ENCODE data around the gene ADAP1.

ADAP1 gene

DNA sequence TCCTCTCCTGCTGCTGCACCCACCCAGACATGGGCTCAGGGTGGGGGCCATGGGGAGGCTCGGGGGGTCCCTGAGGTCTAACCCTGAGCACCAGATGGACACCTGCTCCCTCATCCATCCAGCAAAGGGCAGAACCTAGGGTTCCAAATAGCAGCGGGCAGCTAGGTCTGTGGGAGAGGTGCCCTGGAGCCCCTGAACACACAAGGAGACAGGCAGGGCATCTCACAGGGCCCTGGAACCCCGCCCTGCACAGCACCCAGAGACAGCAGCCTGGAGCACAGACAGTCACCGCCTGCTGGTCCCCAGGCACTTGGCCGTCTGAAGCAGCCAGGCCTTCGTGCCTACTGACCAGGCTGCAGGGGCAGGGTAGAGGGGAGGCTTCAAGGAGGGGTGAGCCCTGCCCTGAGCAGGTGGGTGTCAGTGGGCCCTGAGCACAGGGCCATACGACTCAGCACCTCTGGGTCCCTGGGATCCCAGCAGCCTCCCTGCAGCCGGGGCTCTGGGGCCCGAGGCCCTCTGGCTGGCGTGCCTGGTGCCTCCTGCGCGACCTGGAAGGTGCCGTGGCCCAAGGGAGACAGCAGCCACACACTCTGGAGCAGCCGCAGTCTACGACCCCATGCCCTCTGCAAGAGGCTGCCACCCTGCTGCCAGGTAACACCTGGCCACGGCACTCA lies 39.8 kb downstream of the ADAP1 start:
- Histone ChIP-seq H3K9me3 (ENCODE audit: insufficient read depth, low read length, severe bottlenecking) (no peaks in the 10 kb centered on the region), H3K4me2 (ENCODE audit: insufficient read depth, low read length) (no peak overlapping the region), H4K20me1 (ENCODE audit: insufficient read depth, low read length) (no peaks in the 10 kb centered on the region; the same call in 1 of the 2 replicates), H3K4me3 (ENCODE audit: low read depth in 1 of 2, low read length in 2 of 2) (no peak overlapping the region), H3K27me3 (ENCODE audit: insufficient read depth, low read length, poor library complexity) (no peaks in the 10 kb centered on the region), H3K36me3 (ENCODE audit: insufficient read depth, low read length) (no peaks in the 10 kb centered on the region), H2AFZ (ENCODE audit: low read depth, low read length) (no peak overlapping the region), H3K4me1 (ENCODE audit: insufficient read depth, low read length) (no peaks in the 10 kb centered on the region), H3K79me2 (ENCODE audit: insufficient read depth, low read length) (no peaks in the 10 kb centered on the region), H3K27ac (ENCODE audit: low read length) (no peak overlapping the region), H3K9ac (ENCODE audit: low read depth, low read length) (no peak overlapping the region)
- TF ChIP-seq EZH2 (IDR thresholded peaks at IDR 0.05; ENCODE audit: borderline replicate concordance, low read depth, low read length, severe bottlenecking) = no peak
- TF ChIP-seq, protein P1, sequence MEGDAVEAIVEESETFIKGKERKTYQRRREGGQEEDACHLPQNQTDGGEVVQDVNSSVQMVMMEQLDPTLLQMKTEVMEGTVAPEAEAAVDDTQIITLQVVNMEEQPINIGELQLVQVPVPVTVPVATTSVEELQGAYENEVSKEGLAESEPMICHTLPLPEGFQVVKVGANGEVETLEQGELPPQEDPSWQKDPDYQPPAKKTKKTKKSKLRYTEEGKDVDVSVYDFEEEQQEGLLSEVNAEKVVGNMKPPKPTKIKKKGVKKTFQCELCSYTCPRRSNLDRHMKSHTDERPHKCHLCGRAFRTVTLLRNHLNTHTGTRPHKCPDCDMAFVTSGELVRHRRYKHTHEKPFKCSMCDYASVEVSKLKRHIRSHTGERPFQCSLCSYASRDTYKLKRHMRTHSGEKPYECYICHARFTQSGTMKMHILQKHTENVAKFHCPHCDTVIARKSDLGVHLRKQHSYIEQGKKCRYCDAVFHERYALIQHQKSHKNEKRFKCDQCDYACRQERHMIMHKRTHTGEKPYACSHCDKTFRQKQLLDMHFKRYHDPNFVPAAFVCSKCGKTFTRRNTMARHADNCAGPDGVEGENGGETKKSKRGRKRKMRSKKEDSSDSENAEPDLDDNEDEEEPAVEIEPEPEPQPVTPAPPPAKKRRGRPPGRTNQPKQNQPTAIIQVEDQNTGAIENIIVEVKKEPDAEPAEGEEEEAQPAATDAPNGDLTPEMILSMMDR (IDR thresholded peaks at IDR 0.05; ENCODE audit: borderline replicate concordance, extremely low read depth, low read length, poor library complexity, severe bottlenecking) = no peak
- DNase-seq = no peak
- ATAC-seq (ENCODE audit: insufficient read depth, low read depth) = no peak

DNA sequence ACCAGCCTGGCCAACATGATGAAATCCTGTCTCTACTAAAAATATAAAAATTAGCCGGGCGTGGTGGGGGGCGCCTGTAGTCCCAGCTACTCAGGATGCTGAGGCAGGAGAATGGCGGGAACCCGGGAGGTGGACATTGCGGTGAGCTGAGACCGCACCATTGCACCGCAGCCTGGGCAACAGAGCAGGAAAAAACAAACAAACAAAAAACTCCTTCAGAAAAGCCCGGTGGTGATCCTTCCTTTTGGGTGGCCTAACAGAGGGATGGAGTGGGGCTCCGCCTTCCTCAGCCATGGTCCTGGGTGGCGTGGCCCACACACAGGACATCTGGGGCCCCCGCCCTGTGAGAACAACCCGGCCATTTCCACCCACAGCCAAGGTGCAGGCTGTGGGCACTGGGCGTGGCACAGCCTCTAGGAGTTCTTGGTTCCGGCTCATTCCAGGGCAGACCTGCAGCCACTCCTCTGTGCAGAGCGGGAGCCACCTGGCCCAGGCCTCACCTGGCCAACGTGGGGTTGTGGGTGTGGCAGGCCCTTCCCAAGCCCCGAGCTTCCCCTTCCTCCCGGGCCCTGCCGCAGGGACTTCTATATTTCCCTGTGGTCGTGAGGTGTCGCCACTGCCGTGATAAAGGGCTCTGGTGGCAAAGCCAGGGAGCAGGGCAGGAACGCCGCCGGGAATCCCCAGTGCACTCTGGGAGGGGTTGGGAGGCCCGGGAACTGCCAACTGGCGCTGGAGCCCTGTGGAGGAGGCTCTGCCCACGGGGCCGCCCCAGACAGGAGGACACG lies 40.6 kb downstream of the ADAP1 start:
- no peaks in the 10 kb centered on the region for H3K79me2 ChIP-seq (ENCODE audit: insufficient read depth, low read length)
- H2AFZ ChIP-seq (ENCODE audit: low read depth, low read length) = no peak overlapping the region
- H3K4me2 ChIP-seq (ENCODE audit: insufficient read depth, low read length) = no peak overlapping the region
- H3K36me3 ChIP-seq (ENCODE audit: insufficient read depth, low read length) = no peaks in the 10 kb centered on the region
- no peak for DNase-seq
- H3K27me3 ChIP-seq (ENCODE audit: insufficient read depth, low read length, poor library complexity) = no peaks in the 10 kb centered on the region
- H3K4me1 ChIP-seq (ENCODE audit: insufficient read depth, low read length) = no peaks in the 10 kb centered on the region
- no peak overlapping the region for H3K4me3 ChIP-seq (ENCODE audit: low read depth in 1 of 2, low read length in 2 of 2)
- no peak for TF ChIP-seq EZH2 (IDR thresholded peaks at IDR 0.05; ENCODE audit: borderline replicate concordance, low read depth, low read length, severe bottlenecking)
- TF ChIP-seq, protein P1 (IDR thresholded peaks at IDR 0.05; ENCODE audit: borderline replicate concordance, extremely low read depth, low read length, poor library complexity, severe bottlenecking) = no peak
- no peaks in the 10 kb centered on the region for H3K9me3 ChIP-seq (ENCODE audit: insufficient read depth, low read length, severe bottlenecking)
- ATAC-seq (ENCODE audit: insufficient read depth, low read depth) = no peak
- no peak overlapping the region for H3K27ac ChIP-seq (ENCODE audit: low read length)
- H4K20me1 ChIP-seq (ENCODE audit: insufficient read depth, low read length) = no peaks in the 10 kb centered on the region; the same call in 1 of the 2 replicates
- H3K9ac ChIP-seq (ENCODE audit: low read depth, low read length) = no peak overlapping the region

- no peak for DNase-seq
- no peaks in the 10 kb centered on the region; the same call in none of the 2 replicates for H4K20me1 ChIP-seq (ENCODE audit: insufficient read depth, low read length)
- no peaks in the 10 kb centered on the region for H3K9me3 ChIP-seq (ENCODE audit: insufficient read depth, low read length, severe bottlenecking)
- H3K9ac ChIP-seq (ENCODE audit: low read depth, low read length) = no peak overlapping the region
- no peaks in the 10 kb centered on the region for H3K4me1 ChIP-seq (ENCODE audit: insufficient read depth, low read length)
- no peaks in the 10 kb centered on the region for H3K79me2 ChIP-seq (ENCODE audit: insufficient read depth, low read length)
- TF ChIP-seq, protein P1 (IDR thresholded peaks at IDR 0.05; ENCODE audit: borderline replicate concordance, extremely low read depth, low read length, poor library complexity, severe bottlenecking) = no peak
- no peak for TF ChIP-seq EZH2 (IDR thresholded peaks at IDR 0.05; ENCODE audit: borderline replicate concordance, low read depth, low read length, severe bottlenecking)
- no peak overlapping the region for H2AFZ ChIP-seq (ENCODE audit: low read depth, low read length)
- no peaks in the 10 kb centered on the region for H3K27me3 ChIP-seq (ENCODE audit: insufficient read depth, low read length, poor library complexity)
- no peaks in the 10 kb centered on the region for H3K36me3 ChIP-seq (ENCODE audit: insufficient read depth, low read length)
- no peak overlapping the region for H3K27ac ChIP-seq (ENCODE audit: low read length)
- ATAC-seq (ENCODE audit: insufficient read depth, low read depth) = no peak
- no peak overlapping the region for H3K4me2 ChIP-seq (ENCODE audit: insufficient read depth, low read length)
- H3K4me3 ChIP-seq (ENCODE audit: low read depth in 1 of 2, low read length in 2 of 2) = no peak overlapping the region
Measured at GRCh38 chr7:911791-912480, 42.5 kb downstream of the ADAP1 start.

Measured in DND-41 (cell line).